ENCODE data around the gene GPR78. TPM values are rescaled to one million over a fixed set of nuclear protein-coding genes. Genes with fewer than 3 reads are reported as not detected.

GPR78 gene
- polyA plus RNA-seq, 1 donor (not counting 4 experiments of a cell fraction or from before 2014, with no cell fraction given): not detected

- Histone ChIP-seq H3K4me2 (ENCODE audit: control insufficient read depth, extremely low read depth, insufficient read depth, low read depth, low read length) (no peak overlapping the region), H3K27ac (ENCODE audit: control insufficient read depth, insufficient read depth, low read length) (no peak overlapping the region), H2AFZ (ENCODE audit: control insufficient read depth, low read length) (no peak overlapping the region), H3K36me3 (ENCODE audit: control insufficient read depth in 2 of 2, extremely low read depth in 1 of 2, insufficient read depth in 2 of 2, low read length in 2 of 2) (no peaks in the 10 kb centered on the region), H3K4me1 (ENCODE audit: control insufficient read depth, extremely low read depth, insufficient read depth, low read length) (no peaks in the 10 kb centered on the region), H3K27me3 (ENCODE audit: control insufficient read depth, extremely low read depth, insufficient read depth, low read length) (peaks cover 10% of the 10 kb centered on the region), H3K9me1 (ENCODE audit: control insufficient read depth, extremely low read depth, insufficient read depth, low read length) (no peaks in the 10 kb centered on the region), H3K9ac (ENCODE audit: control insufficient read depth, extremely low read depth, insufficient read depth, low read length) (no peak overlapping the region), H4K20me1 (ENCODE audit: control insufficient read depth, extremely low read depth, insufficient read depth, low read length) (no peaks in the 10 kb centered on the region), H3K79me2 (ENCODE audit: control insufficient read depth, insufficient read depth, low read length) (no peaks in the 10 kb centered on the region), H3K9me3 (ENCODE audit: control insufficient read depth, low read depth, low read length) (no peaks in the 10 kb centered on the region), H3K4me3 (ENCODE audit: control insufficient read depth in 2 of 3, extremely low read depth in 1 of 3, insufficient read depth in 2 of 3, low read depth in 1 of 3, low read length in 3 of 3) (no peak overlapping the region)
- FAIRE-seq (no peak), DNase-seq (ENCODE audit: low read depth, low spot score) (no peak)
- dilution Hi-C loops (cut with MboI; ENCODE audit: extremely low pct_ligation_motif_present, low sequenced_read_pairs): no loop called here
- TF ChIP-seq EZH2 (IDR thresholded peaks at IDR 0.05; ENCODE audit: low read length) (no peak), CTCF (optimal IDR thresholded peaks at IDR 0.05 in 1 of 3, IDR thresholded peaks at IDR 0.05 in 1 of 3, conservative IDR thresholded peaks at IDR 0.05 in 1 of 3; ENCODE audit: extremely low read depth in 1 of 3, insufficient read depth in 2 of 3, low read length in 3 of 3) (no peak)
Measured at GRCh38 chr4:8577972-8578371, 2.2 kb upstream of the GPR78 start.

GRCh38 chr4:8578717-8579116, 1.5 kb upstream of the GPR78 start:
- H3K9me1 ChIP-seq (ENCODE audit: control insufficient read depth, extremely low read depth, insufficient read depth, low read length): no peaks in the 10 kb centered on the region
- no peaks in the 10 kb centered on the region for H3K9me3 ChIP-seq (ENCODE audit: control insufficient read depth, low read depth, low read length)
- H3K4me1 ChIP-seq (ENCODE audit: control insufficient read depth, extremely low read depth, insufficient read depth, low read length): no peaks in the 10 kb centered on the region
- H3K4me3 ChIP-seq (ENCODE audit: control insufficient read depth in 2 of 3, extremely low read depth in 1 of 3, insufficient read depth in 2 of 3, low read depth in 1 of 3, low read length in 3 of 3): no peak overlapping the region
- no peaks in the 10 kb centered on the region for H3K36me3 ChIP-seq (ENCODE audit: control insufficient read depth in 2 of 2, extremely low read depth in 1 of 2, insufficient read depth in 2 of 2, low read length in 2 of 2)
- peaks cover 10% of the 10 kb centered on the region for H3K27me3 ChIP-seq (ENCODE audit: control insufficient read depth, extremely low read depth, insufficient read depth, low read length)
- TF ChIP-seq EZH2 (IDR thresholded peaks at IDR 0.05; ENCODE audit: low read length): no peak
- no peak for TF ChIP-seq CTCF (optimal IDR thresholded peaks at IDR 0.05 in 1 of 3, IDR thresholded peaks at IDR 0.05 in 1 of 3, conservative IDR thresholded peaks at IDR 0.05 in 1 of 3; ENCODE audit: extremely low read depth in 1 of 3, insufficient read depth in 2 of 3, low read length in 3 of 3)
- no peak overlapping the region for H3K4me2 ChIP-seq (ENCODE audit: control insufficient read depth, extremely low read depth, insufficient read depth, low read depth, low read length)
- no peak for DNase-seq (ENCODE audit: low read depth, low spot score)
- no peak overlapping the region for H2AFZ ChIP-seq (ENCODE audit: control insufficient read depth, low read length)
- no peak overlapping the region for H3K9ac ChIP-seq (ENCODE audit: control insufficient read depth, extremely low read depth, insufficient read depth, low read length)
- H4K20me1 ChIP-seq (ENCODE audit: control insufficient read depth, extremely low read depth, insufficient read depth, low read length): no peaks in the 10 kb centered on the region
- H3K27ac ChIP-seq (ENCODE audit: control insufficient read depth, insufficient read depth, low read length): no peak overlapping the region
- H3K79me2 ChIP-seq (ENCODE audit: control insufficient read depth, insufficient read depth, low read length): no peaks in the 10 kb centered on the region
- dilution Hi-C loops (cut with MboI; ENCODE audit: extremely low pct_ligation_motif_present, low sequenced_read_pairs): no loop called here
- FAIRE-seq: no peak
